ENCODE measurements around the gene IMP4.
A peak's percentile ranks its signal among the peaks of the same experiment; 100 is the strongest.

Gene IMP4

DNA sequence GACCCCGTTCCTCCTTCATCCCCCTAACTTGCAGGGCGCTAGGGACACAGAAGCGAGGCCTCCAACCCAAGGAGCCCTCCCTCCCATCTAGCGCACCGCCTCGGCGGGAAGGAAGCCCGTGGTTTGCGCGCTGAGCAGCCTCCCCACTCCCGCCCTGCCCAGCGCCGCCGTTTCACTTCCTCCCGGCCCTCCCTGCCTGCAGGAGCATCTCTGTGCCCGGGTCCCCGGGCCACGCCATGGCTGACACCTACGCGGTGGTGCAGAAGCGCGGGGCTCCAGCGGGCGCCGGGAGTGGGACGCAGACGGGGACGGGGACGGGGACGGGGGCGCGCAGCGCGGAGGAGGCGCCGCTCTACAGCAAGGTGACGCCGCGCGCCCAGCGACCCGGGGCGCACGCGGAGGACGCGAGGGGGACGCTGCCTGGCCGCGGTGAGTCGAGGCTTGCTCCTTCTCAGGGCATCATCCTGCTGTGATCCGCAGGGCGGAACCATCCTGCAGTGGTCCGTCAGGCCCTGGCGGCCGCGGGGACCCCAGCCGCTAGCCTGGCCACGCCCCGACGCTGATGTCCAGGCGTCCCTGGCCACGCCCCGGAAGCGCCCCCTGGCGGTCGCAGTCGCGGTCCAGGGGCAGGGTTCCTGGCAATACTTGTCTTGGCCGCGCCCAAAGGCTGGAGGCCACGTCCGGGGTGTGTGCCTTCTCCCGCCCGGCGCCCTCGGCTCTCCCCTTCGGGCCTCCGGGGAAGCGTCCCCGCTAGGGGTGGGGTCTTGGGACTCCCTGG lies 29.5 kb downstream of the IMP4 start (continued):
- TF ChIP-seq ZNF26 (tag by site-specific recombination; IDR thresholded peaks at IDR 0.05), result no peak
- TF ChIP-seq ZNF324 (tag by site-specific recombination; IDR thresholded peaks at IDR 0.05), result no peak
- TF ChIP-seq ZNF555 (tag by site-specific recombination; conservative IDR thresholded peaks at IDR 0.05), result no peak
- TF ChIP-seq ZIC2 (tag by site-specific recombination; IDR thresholded peaks at IDR 0.05), result peak; percentile 73
- TF ChIP-seq ZNF2 (tag by site-specific recombination; IDR thresholded peaks at IDR 0.05), result peak; percentile 54; the same call in 1 of the 2 replicates
- TF ChIP-seq, protein P1, sequence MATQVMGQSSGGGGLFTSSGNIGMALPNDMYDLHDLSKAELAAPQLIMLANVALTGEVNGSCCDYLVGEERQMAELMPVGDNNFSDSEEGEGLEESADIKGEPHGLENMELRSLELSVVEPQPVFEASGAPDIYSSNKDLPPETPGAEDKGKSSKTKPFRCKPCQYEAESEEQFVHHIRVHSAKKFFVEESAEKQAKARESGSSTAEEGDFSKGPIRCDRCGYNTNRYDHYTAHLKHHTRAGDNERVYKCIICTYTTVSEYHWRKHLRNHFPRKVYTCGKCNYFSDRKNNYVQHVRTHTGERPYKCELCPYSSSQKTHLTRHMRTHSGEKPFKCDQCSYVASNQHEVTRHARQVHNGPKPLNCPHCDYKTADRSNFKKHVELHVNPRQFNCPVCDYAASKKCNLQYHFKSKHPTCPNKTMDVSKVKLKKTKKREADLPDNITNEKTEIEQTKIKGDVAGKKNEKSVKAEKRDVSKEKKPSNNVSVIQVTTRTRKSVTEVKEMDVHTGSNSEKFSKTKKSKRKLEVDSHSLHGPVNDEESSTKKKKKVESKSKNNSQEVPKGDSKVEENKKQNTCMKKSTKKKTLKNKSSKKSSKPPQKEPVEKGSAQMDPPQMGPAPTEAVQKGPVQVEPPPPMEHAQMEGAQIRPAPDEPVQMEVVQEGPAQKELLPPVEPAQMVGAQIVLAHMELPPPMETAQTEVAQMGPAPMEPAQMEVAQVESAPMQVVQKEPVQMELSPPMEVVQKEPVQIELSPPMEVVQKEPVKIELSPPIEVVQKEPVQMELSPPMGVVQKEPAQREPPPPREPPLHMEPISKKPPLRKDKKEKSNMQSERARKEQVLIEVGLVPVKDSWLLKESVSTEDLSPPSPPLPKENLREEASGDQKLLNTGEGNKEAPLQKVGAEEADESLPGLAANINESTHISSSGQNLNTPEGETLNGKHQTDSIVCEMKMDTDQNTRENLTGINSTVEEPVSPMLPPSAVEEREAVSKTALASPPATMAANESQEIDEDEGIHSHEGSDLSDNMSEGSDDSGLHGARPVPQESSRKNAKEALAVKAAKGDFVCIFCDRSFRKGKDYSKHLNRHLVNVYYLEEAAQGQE (tag by site-specific recombination; IDR thresholded peaks at IDR 0.05), result no peak
- TF ChIP-seq, protein P2, sequence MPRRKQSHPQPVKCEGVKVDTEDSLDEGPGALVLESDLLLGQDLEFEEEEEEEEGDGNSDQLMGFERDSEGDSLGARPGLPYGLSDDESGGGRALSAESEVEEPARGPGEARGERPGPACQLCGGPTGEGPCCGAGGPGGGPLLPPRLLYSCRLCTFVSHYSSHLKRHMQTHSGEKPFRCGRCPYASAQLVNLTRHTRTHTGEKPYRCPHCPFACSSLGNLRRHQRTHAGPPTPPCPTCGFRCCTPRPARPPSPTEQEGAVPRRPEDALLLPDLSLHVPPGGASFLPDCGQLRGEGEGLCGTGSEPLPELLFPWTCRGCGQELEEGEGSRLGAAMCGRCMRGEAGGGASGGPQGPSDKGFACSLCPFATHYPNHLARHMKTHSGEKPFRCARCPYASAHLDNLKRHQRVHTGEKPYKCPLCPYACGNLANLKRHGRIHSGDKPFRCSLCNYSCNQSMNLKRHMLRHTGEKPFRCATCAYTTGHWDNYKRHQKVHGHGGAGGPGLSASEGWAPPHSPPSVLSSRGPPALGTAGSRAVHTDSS (tag by site-specific recombination; IDR thresholded peaks at IDR 0.05), result no peak
- no peak for TF ChIP-seq GLI4 (tag by site-specific recombination; IDR thresholded peaks at IDR 0.05)
- TF ChIP-seq ZNF510 (tag by site-specific recombination; IDR thresholded peaks at IDR 0.05; ENCODE audit: insufficient replicate concordance), result no peak
- no peak for TF ChIP-seq ZSCAN23 (tag by site-specific recombination; IDR thresholded peaks at IDR 0.05)
- TF ChIP-seq ZNF776 (tag by site-specific recombination; IDR thresholded peaks at IDR 0.05; ENCODE audit: borderline replicate concordance), result no peak
- no peak for TF ChIP-seq ZNF350 (tag by site-specific recombination; IDR thresholded peaks at IDR 0.05)
- no peak for TF ChIP-seq TCF7L2 (IDR thresholded peaks at IDR 0.05; ENCODE audit: borderline replicate concordance, low read depth, low read length)
- TF ChIP-seq, protein P3, sequence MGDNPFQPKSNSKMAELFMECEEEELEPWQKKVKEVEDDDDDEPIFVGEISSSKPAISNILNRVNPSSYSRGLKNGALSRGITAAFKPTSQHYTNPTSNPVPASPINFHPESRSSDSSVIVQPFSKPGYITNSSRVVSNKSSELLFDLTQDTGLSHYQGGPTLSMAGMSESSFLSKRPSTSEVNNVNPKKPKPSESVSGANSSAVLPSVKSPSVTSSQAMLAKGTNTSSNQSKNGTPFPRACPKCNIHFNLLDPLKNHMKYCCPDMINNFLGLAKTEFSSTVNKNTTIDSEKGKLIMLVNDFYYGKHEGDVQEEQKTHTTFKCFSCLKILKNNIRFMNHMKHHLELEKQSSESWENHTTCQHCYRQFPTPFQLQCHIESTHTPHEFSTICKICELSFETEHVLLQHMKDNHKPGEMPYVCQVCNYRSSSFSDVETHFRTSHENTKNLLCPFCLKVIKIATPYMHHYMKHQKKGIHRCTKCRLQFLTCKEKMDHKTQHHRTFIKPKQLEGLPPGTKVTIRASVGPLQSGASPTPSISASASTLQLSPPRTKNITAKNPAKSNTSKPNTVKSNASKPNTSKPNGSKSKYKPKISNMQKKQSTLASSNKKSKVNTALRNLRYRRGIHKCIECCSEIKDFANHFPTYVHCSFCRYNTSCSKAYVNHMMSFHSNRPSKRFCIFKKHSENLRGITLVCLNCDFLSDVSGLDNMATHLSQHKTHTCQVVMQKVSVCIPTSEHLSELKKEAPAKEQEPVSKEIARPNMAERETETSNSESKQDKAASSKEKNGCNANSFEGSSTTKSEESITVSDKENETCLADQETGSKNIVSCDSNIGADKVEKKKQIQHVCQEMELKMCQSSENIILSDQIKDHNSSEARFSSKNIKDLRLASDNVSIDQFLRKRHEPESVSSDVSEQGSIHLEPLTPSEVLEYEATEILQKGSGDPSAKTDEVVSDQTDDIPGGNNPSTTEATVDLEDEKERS (tag by site-specific recombination; IDR thresholded peaks at IDR 0.05), result no peak
- no peak for TF ChIP-seq ZNF16 (tag by site-specific recombination; IDR thresholded peaks at IDR 0.05; ENCODE audit: low read depth)
- no peak for TF ChIP-seq ZNF266 (tag by site-specific recombination; IDR thresholded peaks at IDR 0.05; ENCODE audit: low read depth)
- TF ChIP-seq PRDM6 (tag by site-specific recombination; IDR thresholded peaks at IDR 0.05), result no peak
- no peak for TF ChIP-seq ZNF10 (tag by site-specific recombination; IDR thresholded peaks at IDR 0.05)
- TF ChIP-seq ZBTB17 (tag by site-specific recombination; IDR thresholded peaks at IDR 0.05), result no peak
- peak; percentile 68 for TF ChIP-seq SP2 (tag by site-specific recombination; IDR thresholded peaks at IDR 0.05)
- no peak; the same call in 1 of the 2 replicates for TF ChIP-seq KLF17 (tag by site-specific recombination; IDR thresholded peaks at IDR 0.05)
- no peak for TF ChIP-seq ZNF571 (tag by site-specific recombination; IDR thresholded peaks at IDR 0.05)
- TF ChIP-seq, protein P4, sequence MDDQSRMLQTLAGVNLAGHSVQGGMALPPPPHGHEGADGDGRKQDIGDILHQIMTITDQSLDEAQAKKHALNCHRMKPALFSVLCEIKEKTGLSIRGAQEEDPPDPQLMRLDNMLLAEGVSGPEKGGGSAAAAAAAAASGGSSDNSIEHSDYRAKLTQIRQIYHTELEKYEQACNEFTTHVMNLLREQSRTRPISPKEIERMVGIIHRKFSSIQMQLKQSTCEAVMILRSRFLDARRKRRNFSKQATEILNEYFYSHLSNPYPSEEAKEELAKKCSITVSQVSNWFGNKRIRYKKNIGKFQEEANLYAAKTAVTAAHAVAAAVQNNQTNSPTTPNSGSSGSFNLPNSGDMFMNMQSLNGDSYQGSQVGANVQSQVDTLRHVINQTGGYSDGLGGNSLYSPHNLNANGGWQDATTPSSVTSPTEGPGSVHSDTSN (CRISPR knock-in tag; IDR thresholded peaks at IDR 0.05), result peak; percentile 92
- no peak for TF ChIP-seq ZNF48 (tag by site-specific recombination; IDR thresholded peaks at IDR 0.05)
- no peak for TF ChIP-seq ZBTB21 (tag by site-specific recombination; IDR thresholded peaks at IDR 0.05)
- TF ChIP-seq MEIS1 (CRISPR knock-in tag; IDR thresholded peaks at IDR 0.05; ENCODE audit: borderline replicate concordance), result no peak
